Measurements from ENCODE around the gene CCDC102A.

DNA sequence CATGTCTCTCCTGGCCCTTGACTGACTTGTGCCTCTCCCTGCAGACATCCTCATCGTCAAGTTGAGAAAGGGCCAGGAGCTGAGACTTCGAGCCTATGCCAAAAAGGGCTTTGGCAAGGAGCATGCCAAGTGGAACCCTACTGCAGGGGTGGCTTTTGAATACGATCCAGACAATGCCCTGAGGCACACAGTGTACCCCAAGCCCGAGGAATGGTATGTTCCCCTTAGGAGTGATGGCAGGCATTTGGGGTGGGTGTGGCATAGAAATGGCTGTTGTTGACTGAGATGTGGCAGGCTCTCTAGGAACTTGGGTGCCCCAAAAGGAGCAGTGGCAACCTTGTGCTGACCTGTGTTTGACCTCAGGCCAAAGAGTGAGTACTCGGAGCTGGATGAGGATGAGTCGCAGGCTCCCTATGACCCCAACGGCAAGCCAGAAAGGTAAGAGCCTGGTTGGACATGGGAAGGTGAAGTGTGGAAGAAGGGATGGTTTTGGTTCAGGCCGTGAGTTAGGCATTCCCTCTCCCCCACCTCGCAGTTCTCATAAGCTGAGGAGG lies 66.4 kb downstream of the CCDC102A start:
- TF ChIP-seq, protein P1, sequence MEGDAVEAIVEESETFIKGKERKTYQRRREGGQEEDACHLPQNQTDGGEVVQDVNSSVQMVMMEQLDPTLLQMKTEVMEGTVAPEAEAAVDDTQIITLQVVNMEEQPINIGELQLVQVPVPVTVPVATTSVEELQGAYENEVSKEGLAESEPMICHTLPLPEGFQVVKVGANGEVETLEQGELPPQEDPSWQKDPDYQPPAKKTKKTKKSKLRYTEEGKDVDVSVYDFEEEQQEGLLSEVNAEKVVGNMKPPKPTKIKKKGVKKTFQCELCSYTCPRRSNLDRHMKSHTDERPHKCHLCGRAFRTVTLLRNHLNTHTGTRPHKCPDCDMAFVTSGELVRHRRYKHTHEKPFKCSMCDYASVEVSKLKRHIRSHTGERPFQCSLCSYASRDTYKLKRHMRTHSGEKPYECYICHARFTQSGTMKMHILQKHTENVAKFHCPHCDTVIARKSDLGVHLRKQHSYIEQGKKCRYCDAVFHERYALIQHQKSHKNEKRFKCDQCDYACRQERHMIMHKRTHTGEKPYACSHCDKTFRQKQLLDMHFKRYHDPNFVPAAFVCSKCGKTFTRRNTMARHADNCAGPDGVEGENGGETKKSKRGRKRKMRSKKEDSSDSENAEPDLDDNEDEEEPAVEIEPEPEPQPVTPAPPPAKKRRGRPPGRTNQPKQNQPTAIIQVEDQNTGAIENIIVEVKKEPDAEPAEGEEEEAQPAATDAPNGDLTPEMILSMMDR (tag by site-specific recombination; IDR thresholded peaks at IDR 0.05): no peak
- TF ChIP-seq TCF7L2 (IDR thresholded peaks at IDR 0.05; ENCODE audit: borderline replicate concordance, low read depth, low read length) (no peak), PRDM1 (tag by site-specific recombination; IDR thresholded peaks at IDR 0.05) (no peak), ZNF335 (tag by site-specific recombination; conservative IDR thresholded peaks at IDR 0.05) (no peak)

Measured in HEK293 (cell line).